Urothelium cell line (cell line): ENCODE measurements around the gene CBFA2T2.
A peak's percentile ranks its signal among the peaks of the same experiment; 100 is the strongest.
"Not testable (repeated sequence)": the region's sequence is repeated elsewhere in the genome, so short reads cannot be mapped to it uniquely, and the experiment has no call there.

ENCODE experiments used
- DNase-seq: peaks from one replicate; pipeline ENCODE4 v3.0.0; 2011; ENCODE audit warnings: low spot score, mixed read lengths
- FAIRE-seq: peaks from 2 replicates; lab custom pipeline; 2011; peaks lifted over from hg19 to GRCh38; lab: Jason Lieb, UNC

CBFA2T2 gene

DNA sequence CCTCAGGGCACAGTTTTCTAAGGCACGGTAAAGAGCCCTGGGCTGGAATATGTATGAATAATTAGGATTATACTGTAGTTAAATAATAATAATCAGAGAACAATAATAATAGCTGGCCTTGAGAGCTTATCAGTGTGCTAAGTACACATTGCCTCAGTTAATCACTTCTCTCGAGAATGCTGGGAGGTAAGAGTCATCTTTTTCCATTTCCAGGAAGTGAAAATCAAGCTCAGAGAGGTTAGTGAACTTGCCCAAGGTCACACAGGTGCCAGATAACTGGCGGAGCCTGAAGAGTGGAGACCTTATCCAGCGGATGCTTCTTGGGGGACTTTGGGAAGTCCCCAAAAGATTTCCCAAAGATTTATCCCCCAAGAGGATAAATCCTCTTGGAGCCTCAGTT, 19.4 kb upstream of the CBFA2T2 start:
- FAIRE-seq (no peak), DNase-seq (no peak)

DNA sequence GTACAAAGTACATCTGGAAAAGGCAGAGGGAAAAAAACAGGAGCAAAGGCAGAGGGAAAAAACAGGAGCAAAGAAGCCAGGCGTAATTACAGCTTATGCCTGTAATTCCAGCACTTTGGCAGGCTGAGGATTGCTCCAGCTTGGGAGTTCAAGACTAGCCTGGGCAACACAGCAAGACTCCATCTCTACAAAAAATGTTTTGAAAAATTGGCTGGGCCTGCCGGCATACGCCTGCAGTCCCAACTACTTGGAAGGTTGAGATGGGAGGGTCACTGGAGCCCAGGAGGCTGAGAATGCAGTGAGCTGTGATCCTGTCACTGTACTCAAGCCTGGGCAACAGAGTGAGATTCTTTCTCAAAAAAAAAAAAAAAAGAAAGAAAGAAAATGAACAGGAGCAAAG, 19.0 kb upstream of the CBFA2T2 start:
- DNase-seq (no peak), FAIRE-seq (no peak)

DNA sequence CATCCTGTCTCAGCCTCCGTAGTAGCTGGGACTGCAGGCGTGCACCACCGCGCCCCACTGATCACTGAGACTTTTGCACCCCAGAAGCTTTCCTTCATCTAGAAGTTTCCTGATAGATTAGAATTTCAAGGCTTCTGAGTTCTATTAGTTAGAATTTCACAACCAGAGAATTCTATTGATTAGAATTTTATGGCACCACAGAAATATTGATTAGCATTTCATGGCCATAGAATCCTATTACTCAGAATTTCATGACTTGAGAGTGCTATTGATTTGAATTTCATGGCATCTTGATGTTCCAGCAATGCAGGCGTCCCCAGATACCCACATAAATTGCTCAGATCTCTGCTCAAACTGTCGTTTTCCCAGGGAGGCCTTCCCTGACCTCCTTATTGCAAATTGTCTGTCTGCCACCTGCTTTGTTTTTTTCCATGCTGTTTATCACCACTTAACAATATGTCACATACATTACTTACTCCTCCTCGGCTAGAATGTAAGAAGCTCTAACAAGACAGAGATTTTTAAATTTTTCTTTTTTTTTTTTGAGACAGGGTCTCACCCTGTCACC, 16.9 kb upstream of the CBFA2T2 start:
- FAIRE-seq, result no peak
- DNase-seq, result no peak

DNA sequence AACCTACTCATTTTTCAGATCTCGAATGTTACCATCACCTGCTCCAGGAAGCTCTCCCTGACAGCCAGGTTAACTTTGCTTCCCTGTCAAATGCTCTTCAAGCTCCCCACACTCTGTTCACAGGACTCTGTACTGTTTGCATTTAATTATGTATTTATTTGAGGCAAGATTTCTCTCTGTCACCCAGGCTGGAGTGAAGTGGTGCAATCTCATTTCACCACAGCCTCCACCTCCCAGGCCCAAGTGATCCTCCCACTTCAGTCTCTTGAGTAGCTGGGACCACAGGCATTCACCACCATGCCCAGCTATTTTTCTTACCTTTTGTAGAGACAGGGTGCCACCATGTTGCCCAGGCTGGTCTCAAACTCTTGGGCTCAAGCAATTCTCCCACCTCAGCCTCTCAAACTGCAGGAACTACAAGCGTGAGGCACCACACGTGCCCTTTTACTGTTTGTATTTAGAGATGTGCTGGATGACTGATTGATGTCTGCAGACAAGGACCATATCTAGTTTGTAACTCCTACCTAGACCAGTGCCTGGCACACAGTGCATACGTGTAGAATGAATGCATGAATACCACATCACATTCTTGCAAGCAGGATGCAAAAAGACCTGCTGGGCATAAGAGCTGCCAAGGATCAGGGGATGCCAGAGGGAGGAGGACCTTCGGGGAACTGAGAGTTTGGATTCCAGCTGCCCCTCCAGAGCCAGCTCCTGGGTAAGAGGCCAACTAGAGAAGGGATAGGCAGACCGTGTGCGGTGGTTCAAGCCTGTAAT, 15.6 kb upstream of the CBFA2T2 start:
- DNase-seq (no peak), FAIRE-seq (no peak)

- FAIRE-seq (no peak), DNase-seq (no peak)
These were observed 14.9 kb upstream of the CBFA2T2 start for GRCh38 chr20:33474963-33475362.

DNA sequence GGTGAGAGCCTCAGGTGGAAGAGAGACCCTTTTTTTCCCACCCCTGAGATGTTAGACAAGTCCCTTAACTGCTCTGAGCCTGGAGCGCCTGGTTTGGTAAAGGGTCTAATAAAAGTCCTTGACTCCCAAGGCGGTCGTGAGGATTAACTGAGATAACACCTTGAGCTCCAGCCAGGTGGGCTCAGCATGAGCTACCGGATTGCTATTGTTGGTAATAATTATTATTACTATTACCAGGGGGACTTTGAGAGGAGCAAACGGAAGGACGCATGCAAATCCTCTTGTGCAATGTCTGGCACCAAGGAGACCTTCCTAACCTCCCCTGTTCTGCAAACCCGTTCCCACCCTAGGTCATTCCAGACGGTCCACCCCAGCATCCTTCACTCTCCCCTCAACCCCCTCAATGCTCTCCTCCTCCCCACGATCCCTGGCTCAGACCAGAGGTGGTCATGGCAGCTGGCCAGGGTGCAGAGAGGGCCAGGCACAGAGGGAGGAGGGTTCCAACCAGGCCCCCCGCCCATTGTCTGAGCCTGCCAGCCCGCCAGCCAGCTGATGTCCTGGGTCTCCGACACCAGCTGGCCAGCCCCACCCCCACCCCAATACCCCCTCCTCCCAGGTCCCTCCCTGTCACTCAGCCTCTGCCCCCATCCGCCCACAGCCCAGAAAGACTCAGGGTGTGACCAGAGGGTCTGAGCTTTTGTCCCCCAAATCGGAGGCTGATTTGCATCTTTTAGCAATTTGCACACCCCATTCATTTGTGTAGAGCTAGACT, 14.3 kb upstream of the CBFA2T2 start:
- FAIRE-seq (no peak), DNase-seq (no peak)

DNA sequence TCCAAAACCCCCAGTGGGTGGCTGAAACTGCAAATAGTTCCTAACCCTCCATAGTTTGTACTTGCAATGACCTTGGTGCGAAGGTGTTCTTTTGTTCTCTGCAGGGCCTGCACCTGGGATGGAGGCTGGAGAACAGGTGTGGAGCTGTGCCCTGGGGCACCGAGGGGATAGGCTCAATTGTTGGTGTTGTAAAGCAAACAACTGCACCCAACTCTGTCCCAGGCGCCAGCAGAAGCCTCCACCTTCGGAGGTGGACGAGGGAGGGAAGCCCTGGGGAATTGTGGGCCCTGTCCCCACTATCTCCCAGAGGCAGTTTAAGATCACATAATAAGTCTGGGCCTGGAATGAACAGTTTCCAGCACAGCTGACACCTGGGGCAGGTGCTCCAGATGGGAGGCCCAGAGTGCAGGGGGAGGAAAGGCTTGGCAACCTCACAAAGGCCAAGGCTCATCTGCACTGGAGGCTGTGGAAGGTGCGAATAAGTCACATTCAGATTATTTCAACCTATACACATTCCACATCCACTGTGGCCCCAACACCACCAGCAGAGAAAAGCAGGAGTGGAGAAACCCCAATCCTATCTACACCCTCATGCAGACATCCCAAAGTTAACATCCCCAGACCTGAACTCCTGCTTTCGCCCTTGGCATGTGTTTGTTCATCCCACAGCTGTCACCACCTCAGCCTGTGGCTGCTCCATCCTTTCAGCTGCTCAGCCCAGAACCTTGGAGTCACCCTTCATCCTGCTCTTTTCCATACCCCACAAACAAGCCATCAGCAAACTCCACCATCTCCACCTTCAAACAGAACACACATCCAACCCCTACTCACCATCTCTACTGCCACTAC, 12.3 kb upstream of the CBFA2T2 start:
- FAIRE-seq (no peak), DNase-seq (no peak)

DNA sequence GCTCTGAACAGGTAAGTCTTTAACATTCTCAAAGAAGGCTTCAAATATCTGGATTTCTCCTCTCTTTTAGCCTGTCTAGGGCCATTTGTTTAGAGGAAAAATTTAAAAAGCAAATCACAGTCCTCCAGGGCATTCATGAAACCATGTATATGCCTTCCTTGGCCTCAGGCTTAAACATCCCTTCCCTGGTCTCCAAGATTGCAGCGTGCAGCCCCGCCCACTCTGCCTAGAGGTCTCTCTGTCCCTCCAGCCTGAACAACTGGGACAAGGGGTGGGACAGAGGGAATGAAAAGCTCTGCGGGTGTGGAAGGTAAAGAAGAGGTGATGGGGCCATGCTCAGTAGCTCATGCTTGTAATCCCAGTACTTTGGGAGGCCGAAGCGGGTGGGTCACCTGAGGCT, 9.8 kb upstream of the CBFA2T2 start:
- DNase-seq, result no peak
- FAIRE-seq, result no peak

GRCh38 chr20:33481431-33481941, 8.4 kb upstream of the CBFA2T2 start:
- no peak for FAIRE-seq
- DNase-seq, result no peak

GRCh38 chr20:33482581-33482980, 7.3 kb upstream of the CBFA2T2 start:
- DNase-seq, result no peak
- FAIRE-seq, result no peak

- not testable (repeated sequence) for DNase-seq, FAIRE-seq
These were observed 6.7 kb upstream of the CBFA2T2 start for GRCh38 chr20:33483186-33483585.

DNA sequence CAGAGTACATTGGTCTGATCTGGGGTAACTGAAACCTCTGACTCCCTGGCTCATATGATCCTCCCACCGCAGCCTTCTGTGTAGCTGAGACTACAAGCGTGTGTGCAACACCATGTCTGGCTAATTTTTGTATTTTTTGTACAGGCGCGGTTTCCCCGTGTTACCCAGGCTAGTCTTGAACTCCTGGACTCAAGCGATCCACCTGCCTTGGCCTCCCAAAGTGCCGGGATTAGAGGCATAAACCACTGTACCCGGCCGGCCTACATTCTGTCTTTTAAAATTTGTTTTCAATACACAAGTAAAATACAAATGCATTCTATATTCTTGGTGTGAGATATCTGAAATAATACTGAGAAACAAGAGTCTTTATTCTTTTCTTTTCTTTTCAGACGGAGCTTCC, 1.7 kb upstream of the CBFA2T2 start:
- FAIRE-seq (no peak), DNase-seq (no peak)

DNA sequence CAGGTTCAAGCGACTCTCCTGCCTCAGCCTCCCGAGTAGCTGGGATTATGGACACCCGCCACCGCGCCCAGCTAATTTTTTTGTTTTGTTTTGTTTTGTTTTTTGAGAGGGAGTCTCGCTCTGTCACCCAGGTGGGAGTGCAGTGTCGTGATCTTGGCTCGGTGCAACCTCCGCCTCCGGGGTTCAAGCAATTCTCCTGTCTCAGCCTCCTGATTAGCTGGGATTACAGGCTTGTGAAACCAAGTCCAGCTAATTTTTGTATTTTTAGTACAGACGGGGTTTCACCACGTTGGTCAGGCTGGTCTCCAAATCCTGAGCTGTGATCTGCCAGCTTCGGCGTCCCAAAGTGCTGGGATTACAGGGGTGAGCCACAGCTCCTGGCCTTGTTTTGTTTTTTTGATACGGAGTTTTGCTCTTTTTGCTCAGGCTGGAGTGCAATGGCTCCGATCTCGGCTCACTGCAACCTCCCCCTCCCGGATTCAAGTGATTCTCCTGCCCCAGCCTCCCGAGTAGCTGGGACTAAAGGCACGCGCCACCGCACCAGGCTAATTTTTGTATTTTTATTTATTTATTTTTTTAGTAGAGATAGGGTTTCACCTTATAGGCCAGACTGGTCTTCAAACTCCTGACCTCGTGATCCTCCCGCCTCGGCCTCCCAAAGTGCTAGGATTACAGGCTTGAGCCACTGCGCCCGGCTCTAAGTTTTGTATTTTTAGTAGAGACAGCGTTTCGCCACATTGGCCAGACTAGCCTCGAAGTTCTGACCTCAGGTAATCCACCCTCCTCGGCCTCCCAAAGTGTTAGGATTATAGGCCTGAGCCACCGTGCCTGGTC, 1.0 kb upstream of the CBFA2T2 start:
- not testable (repeated sequence) for DNase-seq

GRCh38 chr20:33489495-33490022, 337 bp upstream of the CBFA2T2 start:
- FAIRE-seq (peak; percentile 86), DNase-seq (peak; percentile 100)

More for the DNA sequence above, 1.0 kb upstream of the CBFA2T2 start:
- FAIRE-seq, result not testable (repeated sequence)

DNA sequence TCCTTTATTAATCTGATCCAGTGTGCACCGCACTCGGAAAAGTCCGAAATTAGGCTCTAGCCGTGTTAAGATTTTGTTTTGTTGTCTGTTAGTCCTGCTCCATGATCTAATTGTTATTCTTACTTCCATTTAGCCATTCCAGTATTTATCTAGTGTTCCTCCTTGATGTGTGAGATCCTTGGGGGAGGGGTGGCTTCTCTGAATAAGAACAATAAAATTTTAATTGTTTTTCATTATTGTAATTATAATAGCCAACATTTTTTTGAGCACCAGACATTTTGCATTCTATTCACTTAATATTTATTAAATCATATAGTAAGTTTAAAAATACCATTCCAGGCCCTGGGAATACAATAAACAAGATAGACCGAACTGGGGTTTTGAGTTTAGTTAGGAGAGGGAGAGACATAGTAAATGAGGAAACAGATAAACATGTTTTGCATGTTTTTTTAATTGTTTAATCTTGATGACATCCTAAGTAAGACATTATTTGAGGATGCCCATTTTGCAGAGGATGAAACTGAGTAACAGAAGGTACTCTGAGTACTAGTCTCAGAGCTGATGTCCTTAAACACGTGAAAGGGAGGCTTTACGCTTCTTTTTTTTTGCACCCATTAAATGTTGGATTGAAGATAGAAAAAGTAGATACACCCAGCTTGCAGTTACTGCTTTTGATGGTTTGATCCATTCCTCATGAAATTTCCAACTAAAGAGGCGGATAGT, 1.2 kb downstream of the CBFA2T2 start:
- FAIRE-seq, result no peak

GRCh38 chr20:33493076-33493766, 3.3 kb downstream of the CBFA2T2 start:
- no peak for FAIRE-seq
- no peak for DNase-seq

More for the DNA sequence above, 1.2 kb downstream of the CBFA2T2 start:
- no peak for DNase-seq

GRCh38 chr20:33496776-33497175, 6.9 kb downstream of the CBFA2T2 start:
- FAIRE-seq, DNase-seq: not testable (repeated sequence)

- DNase-seq (no peak), FAIRE-seq (no peak)
These were observed 9.5 kb downstream of the CBFA2T2 start for GRCh38 chr20:33499355-33499754.
